Suppressor macrophage treated with lipopolysaccharide for 4 hours (primary cell): ENCODE results near the gene SNX5.
A peak's percentile ranks its signal among the peaks of the same experiment; 100 is the strongest.
"Not testable (repeated sequence)": the region's sequence is repeated elsewhere in the genome, so short reads cannot be mapped to it uniquely, and the experiment has no call there.

ENCODE experiments used
- DNase-seq: peaks from one replicate; pipeline ENCODE4 v3.0.0-alpha.2; 2020

SNX5 gene

GRCh38 chr20:17992847-17993513 lies 24.4 kb upstream of the SNX5 start:
- DNase-seq, result no peak

GRCh38 chr20:17992224-17992637 lies 23.6 kb upstream of the SNX5 start:
- no peak for DNase-seq

GRCh38 chr20:17990278-17990972 lies 21.8 kb upstream of the SNX5 start:
- DNase-seq, result no peak

- no peak for DNase-seq
Observed at GRCh38 chr20:17987988-17988387, 19.4 kb upstream of the SNX5 start.

GRCh38 chr20:17985388-17986018 lies 16.9 kb upstream of the SNX5 start:
- no peak for DNase-seq

- DNase-seq, result no peak
Observed at GRCh38 chr20:17976305-17976704, 7.7 kb upstream of the SNX5 start.

GRCh38 chr20:17972121-17972520 lies 3.5 kb upstream of the SNX5 start:
- no peak for DNase-seq

GRCh38 chr20:17971300-17972013 lies 2.9 kb upstream of the SNX5 start:
- no peak for DNase-seq

GRCh38 chr20:17969884-17970409 lies 1.4 kb upstream of the SNX5 start:
- peak; percentile 81 for DNase-seq

- DNase-seq, result peak; percentile 37
Observed at GRCh38 chr20:17969278-17969883, 787 bp upstream of the SNX5 start.

GRCh38 chr20:17967521-17968365 lies 851 bp downstream of the SNX5 start:
- peak; percentile 37 for DNase-seq

GRCh38 chr20:17966432-17967310 lies 1.9 kb downstream of the SNX5 start:
- peak; percentile 44 for DNase-seq

GRCh38 chr20:17965042-17965697 lies 3.4 kb downstream of the SNX5 start:
- no peak for DNase-seq

GRCh38 chr20:17964632-17965031 lies 4.0 kb downstream of the SNX5 start:
- no peak for DNase-seq

- no peak for DNase-seq
Observed at GRCh38 chr20:17964073-17964472, 4.5 kb downstream of the SNX5 start.

GRCh38 chr20:17963114-17963897 lies 5.3 kb downstream of the SNX5 start:
- no peak for DNase-seq

GRCh38 chr20:17961587-17961940 lies 7.0 kb downstream of the SNX5 start:
- DNase-seq, result no peak

GRCh38 chr20:17960927-17961586 lies 7.5 kb downstream of the SNX5 start:
- peak; percentile 38 for DNase-seq

GRCh38 chr20:17960400-17960885 lies 8.2 kb downstream of the SNX5 start:
- DNase-seq, result not testable (repeated sequence)
